HUES6 (cell line): ENCODE results near the gene LMTK3.

Experiments
- H3K27ac ChIP-seq: 2 replicates; pipeline ENCODE4 v1.7.0; 2013; ENCODE audit warnings: low read depth, mild to moderate bottlenecking, low read length, inconsistent platforms
- H3K27me3 ChIP-seq: 2 replicates; pipeline ENCODE4 v1.6.1; 2013; ENCODE audit warnings: low read length; ENCODE audit not compliant: control insufficient read depth, insufficient read depth
- H3K36me3 ChIP-seq: 2 replicates; pipeline ENCODE4 v1.6.1; 2013; ENCODE audit warnings: low read length; ENCODE audit not compliant: control insufficient read depth, insufficient read depth
- H3K4me1 ChIP-seq: 2 replicates; pipeline ENCODE4 v1.6.1; 2013; ENCODE audit warnings: low read length; ENCODE audit not compliant: control insufficient read depth, insufficient read depth
- H3K4me3 ChIP-seq: 2 replicates; pipeline ENCODE4 v1.5.1; 2013; ENCODE audit warnings: low read depth, low read length
- H3K9ac ChIP-seq: one replicate; pipeline ENCODE4 v1.6.1; 2013; ENCODE audit warnings: mild to moderate bottlenecking, low read length
- H3K9me3 ChIP-seq: 2 replicates; pipeline ENCODE4 v1.6.1; 2013; ENCODE audit warnings: low read depth, low read length; ENCODE audit not compliant: control insufficient read depth, insufficient read depth

LMTK3 gene

GRCh38 chr19:48483301-48483700 lies 28.3 kb downstream of the LMTK3 start:
- no peak overlapping the region for H3K9ac ChIP-seq
- H3K4me1 ChIP-seq, result peaks cover 5% of the 10 kb centered on the region
- H3K9me3 ChIP-seq, result no peaks in the 10 kb centered on the region
- no peak overlapping the region for H3K4me3 ChIP-seq
- H3K27me3 ChIP-seq, result no peaks in the 10 kb centered on the region
- no peak overlapping the region for H3K27ac ChIP-seq
- peaks cover 8% of the 10 kb centered on the region for H3K36me3 ChIP-seq

- no peaks in the 10 kb centered on the region for H3K9me3 ChIP-seq
- no peaks in the 10 kb centered on the region for H3K27me3 ChIP-seq
- H3K27ac ChIP-seq, result no peak overlapping the region
- H3K36me3 ChIP-seq, result peaks cover 20% of the 10 kb centered on the region
- H3K4me1 ChIP-seq, result peaks cover 5% of the 10 kb centered on the region
- no peak overlapping the region for H3K4me3 ChIP-seq
- no peak overlapping the region for H3K9ac ChIP-seq
These were observed 29.6 kb downstream of the LMTK3 start for GRCh38 chr19:48481846-48482639.

GRCh38 chr19:48480558-48481500 lies 30.8 kb downstream of the LMTK3 start:
- H3K27ac ChIP-seq, result 0 out of 2 replicates have a peak overlapping the region, but pooled peaks have one; percentile 18
- H3K9ac ChIP-seq, result peak overlapping the region; percentile 61
- H3K4me3 ChIP-seq, result peak overlapping the region; percentile 79
- no peaks in the 10 kb centered on the region for H3K9me3 ChIP-seq
- peaks cover 30% of the 10 kb centered on the region for H3K36me3 ChIP-seq
- peaks cover 5% of the 10 kb centered on the region for H3K4me1 ChIP-seq
- H3K27me3 ChIP-seq, result no peaks in the 10 kb centered on the region

- no peaks in the 10 kb centered on the region for H3K27me3 ChIP-seq
- H3K27ac ChIP-seq, result 0 out of 2 replicates have a peak overlapping the region, but pooled peaks have one; percentile 18
- H3K9me3 ChIP-seq, result no peaks in the 10 kb centered on the region
- H3K36me3 ChIP-seq, result peaks cover 37% of the 10 kb centered on the region
- peak overlapping the region; percentile 79 for H3K4me3 ChIP-seq
- peaks cover 5% of the 10 kb centered on the region for H3K4me1 ChIP-seq
- H3K9ac ChIP-seq, result peak overlapping the region; percentile 61
These were observed 31.5 kb downstream of the LMTK3 start for GRCh38 chr19:48480183-48480557.

GRCh38 chr19:48479686-48480085 lies 31.9 kb downstream of the LMTK3 start:
- H3K27ac ChIP-seq, result no peak overlapping the region
- H3K9me3 ChIP-seq, result no peaks in the 10 kb centered on the region
- no peaks in the 10 kb centered on the region for H3K27me3 ChIP-seq
- no peak overlapping the region for H3K9ac ChIP-seq
- H3K4me3 ChIP-seq, result peak overlapping the region; percentile 79
- peaks cover 5% of the 10 kb centered on the region for H3K4me1 ChIP-seq
- peaks cover 42% of the 10 kb centered on the region for H3K36me3 ChIP-seq

GRCh38 chr19:48478339-48479256 lies 33.0 kb downstream of the LMTK3 start:
- Histone ChIP-seq H3K4me3 (no peak overlapping the region), H3K4me1 (peaks cover 5% of the 10 kb centered on the region), H3K36me3 (peaks cover 53% of the 10 kb centered on the region), H3K9me3 (no peaks in the 10 kb centered on the region), H3K27me3 (no peaks in the 10 kb centered on the region), H3K9ac (no peak overlapping the region), H3K27ac (no peak overlapping the region)

- no peak overlapping the region for H3K4me3 ChIP-seq
- H3K27ac ChIP-seq, result no peak overlapping the region
- peaks cover 5% of the 10 kb centered on the region for H3K4me1 ChIP-seq
- H3K9me3 ChIP-seq, result no peaks in the 10 kb centered on the region
- no peaks in the 10 kb centered on the region for H3K27me3 ChIP-seq
- H3K9ac ChIP-seq, result no peak overlapping the region
- H3K36me3 ChIP-seq, result peaks cover 60% of the 10 kb centered on the region
These were observed 33.8 kb downstream of the LMTK3 start for GRCh38 chr19:48477698-48478338.

- Histone ChIP-seq H3K4me3 (no peak overlapping the region), H3K27me3 (no peaks in the 10 kb centered on the region), H3K27ac (no peak overlapping the region), H3K9me3 (no peaks in the 10 kb centered on the region), H3K9ac (no peak overlapping the region), H3K4me1 (peaks cover 5% of the 10 kb centered on the region), H3K36me3 (peaks cover 67% of the 10 kb centered on the region)
These were observed 34.5 kb downstream of the LMTK3 start for GRCh38 chr19:48477067-48477685.

GRCh38 chr19:48476176-48476575 lies 35.5 kb downstream of the LMTK3 start:
- peaks cover 77% of the 10 kb centered on the region for H3K36me3 ChIP-seq
- H3K9ac ChIP-seq, result no peak overlapping the region
- H3K27ac ChIP-seq, result no peak overlapping the region
- H3K4me3 ChIP-seq, result no peak overlapping the region
- H3K9me3 ChIP-seq, result no peaks in the 10 kb centered on the region
- peaks cover 3% of the 10 kb centered on the region for H3K4me1 ChIP-seq
- no peaks in the 10 kb centered on the region for H3K27me3 ChIP-seq
